Neural cell (in vitro differentiated cells): ENCODE data around the gene LEPR. TPM values are rescaled to one million over a fixed set of nuclear protein-coding genes. Genes with fewer than 3 reads are reported as not detected.

Source experiments
- polyA plus RNA-seq: library from polyadenylated mRNA; depleted of rRNA; stranded (reverse); fragments of >200 nt; gene quantifications from 2 replicates; pipeline ENCODE4 v1.2.3, GENCODE V29; 2014
- small RNA-seq, 3 experiments: library from RNA; depleted of rRNA; stranded (forward); fragments of <200 nt; gene quantifications; one replicate each; pipeline ENCODE3, GENCODE V24; 2012

LEPR gene
- polyA plus RNA-seq, 1 donor from 2014 or later: 4.0 TPM

Small RNA genes lying within 50 kb of the gene (small RNA-seq; reads per million reads assigned to genes)
- gene RNU2-15P: 0 to 1.1 (median 0.03) reads per million in 3 experiments

Other genes with a start within 250 kb of the LEPR start
- 47.1 and 47.8 TPM in 2 replicates for gene DNAJC6, start 111.1 kb upstream of the LEPR start, polyA plus RNA-seq
- gene LEPROT, start within 50 bp of the LEPR start, polyA plus RNA-seq: 30.9 and 39.2 TPM in 2 replicates